ENCODE data around the gene BICRA.
A peak's percentile ranks its signal among the peaks of the same experiment; 100 is the strongest.
"Not testable (repeated sequence)": the region's sequence is repeated elsewhere in the genome, so short reads cannot be mapped to it uniquely, and the experiment has no call there.

The BICRA gene

GRCh38 chr19:47716270-47716937 lies 107.5 kb downstream of the BICRA start:
- DNase-seq (ENCODE audit: low read depth), result no peak

GRCh38 chr19:47718415-47719046 lies 109.6 kb downstream of the BICRA start:
- DNase-seq (ENCODE audit: low read depth), result not testable (repeated sequence)

- peak; percentile 97 for DNase-seq (ENCODE audit: low read depth)
Observed at GRCh38 chr19:47719047-47719859, 110.3 kb downstream of the BICRA start.

GRCh38 chr19:47720669-47721422 lies 111.9 kb downstream of the BICRA start:
- no peak for DNase-seq (ENCODE audit: low read depth)

- DNase-seq (ENCODE audit: low read depth), result no peak
Observed at GRCh38 chr19:47723581-47723940, 114.6 kb downstream of the BICRA start.

GRCh38 chr19:47725759-47726401 lies 116.9 kb downstream of the BICRA start:
- DNase-seq (ENCODE audit: low read depth), result no peak

GRCh38 chr19:47726467-47726866 lies 117.5 kb downstream of the BICRA start:
- DNase-seq (ENCODE audit: low read depth), result peak; percentile 61

GRCh38 chr19:47728295-47728694 lies 119.4 kb downstream of the BICRA start:
- DNase-seq (ENCODE audit: low read depth), result not testable (repeated sequence)

GRCh38 chr19:47729468-47729798 lies 120.5 kb downstream of the BICRA start:
- peak; percentile 79 for DNase-seq (ENCODE audit: low read depth)

- no peak for DNase-seq (ENCODE audit: low read depth)
Observed at GRCh38 chr19:47729799-47730520, 121.0 kb downstream of the BICRA start.

- DNase-seq (ENCODE audit: low read depth), result no peak
Observed at GRCh38 chr19:47730521-47730889, 121.6 kb downstream of the BICRA start.

GRCh38 chr19:47730910-47731309 lies 122.0 kb downstream of the BICRA start:
- DNase-seq (ENCODE audit: low read depth), result no peak

GRCh38 chr19:47735131-47735530 lies 126.2 kb downstream of the BICRA start:
- no peak for DNase-seq (ENCODE audit: low read depth)

- no peak for DNase-seq (ENCODE audit: low read depth)
Observed at GRCh38 chr19:47740866-47741519, 132.1 kb downstream of the BICRA start.

GRCh38 chr19:47741544-47742140 lies 132.7 kb downstream of the BICRA start:
- no peak for DNase-seq (ENCODE audit: low read depth)

- no peak for DNase-seq (ENCODE audit: low read depth)
Observed at GRCh38 chr19:47742634-47743033, 133.7 kb downstream of the BICRA start.

- DNase-seq (ENCODE audit: low read depth), result peak; percentile 94
Observed at GRCh38 chr19:47745010-47745901, 136.3 kb downstream of the BICRA start, which contains the start of gene NOP53. NOP53 (plus strand) TSS chr19:47745546; CDS start chr19:47745560, 14 bp downstream.

- DNase-seq (ENCODE audit: low read depth), result not testable (repeated sequence)
Observed at GRCh38 chr19:47746129-47746528, 137.2 kb downstream of the BICRA start.

- no peak for DNase-seq (ENCODE audit: low read depth)
Observed at GRCh38 chr19:47749326-47749725, 140.4 kb downstream of the BICRA start.
